ENCODE data around the gene ZACN. TPM values are rescaled to one million over a fixed set of nuclear protein-coding genes. Genes with fewer than 3 reads are reported as not detected.
"Not testable (repeated sequence)": the region's sequence is repeated elsewhere in the genome, so short reads cannot be mapped to it uniquely, and the experiment has no call there.

ZACN gene
- polyA plus RNA-seq, 1 experiment = 0.05 TPM

DNA sequence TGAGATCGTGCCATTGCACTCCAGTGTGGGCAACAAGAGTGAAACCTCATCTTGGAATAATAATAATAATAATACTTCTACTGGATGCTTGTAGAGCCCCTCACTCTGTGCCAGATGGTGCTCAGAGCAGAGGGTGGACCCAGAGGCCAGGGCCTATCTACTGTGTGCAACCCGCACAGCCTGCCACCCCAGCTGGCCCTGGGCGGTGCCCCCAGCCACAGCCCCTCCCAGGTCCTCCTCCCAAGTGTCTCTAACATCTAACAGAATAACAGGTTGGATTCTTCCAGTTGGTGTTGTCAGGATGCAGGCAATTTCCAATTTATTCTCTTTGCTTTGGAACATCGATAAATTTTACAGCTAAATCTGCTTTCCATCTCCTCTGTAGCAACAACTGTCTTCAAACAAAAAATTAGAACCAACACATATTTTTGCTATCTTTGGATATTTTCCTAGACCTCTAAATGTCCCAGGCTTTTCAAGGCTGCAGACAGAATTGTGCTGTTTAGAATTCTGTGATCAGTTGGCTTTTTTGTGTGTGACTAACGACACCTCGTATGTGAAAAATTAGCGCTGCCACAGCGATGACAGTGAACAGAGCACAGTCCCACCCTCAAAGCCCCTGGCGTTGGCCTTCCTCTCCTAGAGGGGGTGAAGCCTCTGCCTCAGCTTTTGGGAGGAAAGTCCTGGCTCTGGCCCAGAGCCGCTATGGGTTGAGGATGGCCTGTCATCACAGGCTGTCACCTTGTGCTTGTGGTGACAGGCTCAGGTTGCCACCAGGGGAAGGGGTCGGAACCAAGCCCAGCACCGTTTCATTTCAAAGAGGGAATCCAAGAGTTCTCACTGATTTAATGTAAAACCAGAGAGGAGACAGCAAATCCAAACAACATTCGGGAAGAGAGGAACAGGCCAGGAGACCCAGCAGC, 44.3 kb upstream of the ZACN start:
- ChIA-PET CTCF (interaction anchor here (0.6 to 7.8 kb wide), 2 partner anchors 21 to 245 kb away, joined by 3 to 49 read pairs; no protein-coding TSS in a partner anchor), POLR2A (no interaction called here)
- H3K4me3 ChIP-seq (ENCODE audit: low read depth, low read length) = no peak overlapping the region
- peaks cover 8% of the 10 kb centered on the region for H3K36me3 ChIP-seq (ENCODE audit: control insufficient read depth, insufficient read depth, low read length)
- DNase-seq (ENCODE audit: low read depth) = no peak
- no peaks in the 10 kb centered on the region for H3K27me3 ChIP-seq (ENCODE audit: control insufficient read depth, insufficient read depth, low read length)
- TF ChIP-seq, protein P1, sequence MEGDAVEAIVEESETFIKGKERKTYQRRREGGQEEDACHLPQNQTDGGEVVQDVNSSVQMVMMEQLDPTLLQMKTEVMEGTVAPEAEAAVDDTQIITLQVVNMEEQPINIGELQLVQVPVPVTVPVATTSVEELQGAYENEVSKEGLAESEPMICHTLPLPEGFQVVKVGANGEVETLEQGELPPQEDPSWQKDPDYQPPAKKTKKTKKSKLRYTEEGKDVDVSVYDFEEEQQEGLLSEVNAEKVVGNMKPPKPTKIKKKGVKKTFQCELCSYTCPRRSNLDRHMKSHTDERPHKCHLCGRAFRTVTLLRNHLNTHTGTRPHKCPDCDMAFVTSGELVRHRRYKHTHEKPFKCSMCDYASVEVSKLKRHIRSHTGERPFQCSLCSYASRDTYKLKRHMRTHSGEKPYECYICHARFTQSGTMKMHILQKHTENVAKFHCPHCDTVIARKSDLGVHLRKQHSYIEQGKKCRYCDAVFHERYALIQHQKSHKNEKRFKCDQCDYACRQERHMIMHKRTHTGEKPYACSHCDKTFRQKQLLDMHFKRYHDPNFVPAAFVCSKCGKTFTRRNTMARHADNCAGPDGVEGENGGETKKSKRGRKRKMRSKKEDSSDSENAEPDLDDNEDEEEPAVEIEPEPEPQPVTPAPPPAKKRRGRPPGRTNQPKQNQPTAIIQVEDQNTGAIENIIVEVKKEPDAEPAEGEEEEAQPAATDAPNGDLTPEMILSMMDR (IDR thresholded peaks at IDR 0.05; ENCODE audit: insufficient read depth, low read depth, low read length) = no peak

DNA sequence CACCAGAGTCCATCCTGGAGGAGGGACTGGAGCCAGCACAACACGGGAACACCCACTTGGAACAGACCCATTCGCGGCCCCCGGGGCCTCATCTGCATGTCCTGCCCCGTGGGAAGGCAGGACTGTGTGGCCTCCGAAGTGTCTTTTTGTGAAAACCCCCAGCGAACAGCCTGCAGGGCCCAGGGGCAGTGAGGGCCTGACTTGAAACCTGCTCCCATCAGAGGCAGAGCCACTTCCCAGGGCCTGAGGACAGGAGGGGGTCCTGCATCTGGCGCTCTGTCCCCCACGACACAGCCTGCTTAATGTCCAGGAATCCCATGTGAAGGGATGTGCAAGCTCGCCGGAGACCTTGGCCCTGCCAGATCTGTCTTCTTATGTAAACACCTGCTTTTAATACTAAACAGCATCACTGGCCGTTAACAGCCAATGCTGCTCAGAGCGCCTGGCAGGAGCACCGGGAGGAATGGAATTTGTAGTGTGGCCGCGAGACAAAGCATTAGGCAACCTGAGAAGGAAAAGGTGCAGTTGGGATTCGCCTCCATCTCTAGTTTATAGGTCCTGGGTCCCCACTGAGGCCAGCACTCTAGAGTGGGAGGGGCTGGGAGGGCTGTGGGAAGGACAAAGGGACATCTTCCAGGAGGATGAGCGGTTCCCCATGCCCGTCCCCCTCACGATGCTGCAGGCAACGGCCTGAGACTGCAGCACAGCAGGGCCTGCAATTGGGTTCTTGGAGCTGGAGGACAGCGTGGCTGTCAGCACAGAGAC, 42.3 kb upstream of the ZACN start:
- Histone ChIP-seq H3K36me3 (ENCODE audit: control insufficient read depth, insufficient read depth, low read length) (peaks cover 25% of the 10 kb centered on the region), H3K27me3 (ENCODE audit: control insufficient read depth, insufficient read depth, low read length) (no peaks in the 10 kb centered on the region), H3K4me3 (ENCODE audit: low read depth, low read length) (no peak overlapping the region)
- TF ChIP-seq, protein P1 (IDR thresholded peaks at IDR 0.05; ENCODE audit: insufficient read depth, low read depth, low read length) = no peak
- DNase-seq (ENCODE audit: low read depth) = no peak
- ChIA-PET POLR2A (no interaction called here), CTCF (interaction anchor here (1.6 to 7.8 kb wide), 2 partner anchors 23 to 131 kb away, joined by 3 to 49 read pairs; no protein-coding TSS in a partner anchor)

DNA sequence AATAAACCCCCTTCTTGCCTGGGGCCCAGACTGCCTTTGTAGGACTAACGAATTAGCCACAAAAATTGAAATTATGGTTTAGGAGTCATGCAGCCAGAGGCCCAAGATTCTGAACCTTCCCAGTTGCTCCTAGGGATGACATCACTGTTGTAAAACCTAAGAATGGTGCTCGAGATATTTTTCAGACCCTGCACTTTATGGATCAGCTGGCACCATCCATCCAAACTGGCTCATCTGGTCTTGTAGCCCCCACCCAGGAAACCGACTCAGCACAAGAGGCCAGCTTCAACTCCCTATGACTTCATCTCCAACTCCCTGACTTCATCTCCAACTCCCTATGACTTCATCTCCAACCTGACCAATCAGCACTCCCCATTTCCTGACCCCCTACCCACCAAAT, 40.9 kb upstream of the ZACN start:
- no peak for DNase-seq (ENCODE audit: low read depth)
- ChIA-PET CTCF (no interaction called here), POLR2A (no interaction called here)
- H3K27me3 ChIP-seq (ENCODE audit: control insufficient read depth, insufficient read depth, low read length) = no peaks in the 10 kb centered on the region
- H3K36me3 ChIP-seq (ENCODE audit: control insufficient read depth, insufficient read depth, low read length) = peaks cover 25% of the 10 kb centered on the region
- no peak overlapping the region for H3K4me3 ChIP-seq (ENCODE audit: low read depth, low read length)
- TF ChIP-seq, protein P1 (IDR thresholded peaks at IDR 0.05; ENCODE audit: insufficient read depth, low read depth, low read length) = no peak

DNA sequence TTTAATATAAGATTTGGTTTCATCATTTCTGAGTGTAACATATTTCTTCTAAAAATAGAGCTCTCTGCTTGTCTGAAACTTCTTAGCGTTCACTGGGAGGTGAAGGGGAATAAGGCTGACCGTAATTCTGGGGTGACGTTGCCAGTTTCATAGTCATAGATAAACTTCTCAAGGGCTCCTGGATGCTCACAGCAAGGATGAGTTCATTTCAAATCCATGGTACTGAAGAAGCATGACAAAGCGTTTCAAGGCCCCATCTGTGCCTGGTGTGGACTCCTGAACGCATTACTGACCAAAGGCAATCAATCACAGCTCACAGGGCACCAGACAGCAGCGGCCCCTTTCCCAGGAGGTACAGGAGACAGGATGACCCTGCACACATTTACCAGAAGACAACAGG, 39.9 kb upstream of the ZACN start:
- POLR2A ChIA-PET = no interaction called here
- no peak for DNase-seq (ENCODE audit: low read depth)
- TF ChIP-seq, protein P1 (IDR thresholded peaks at IDR 0.05; ENCODE audit: insufficient read depth, low read depth, low read length) = no peak
- no peak overlapping the region for H3K4me3 ChIP-seq (ENCODE audit: low read depth, low read length)
- H3K36me3 ChIP-seq (ENCODE audit: control insufficient read depth, insufficient read depth, low read length) = peaks cover 33% of the 10 kb centered on the region
- no peaks in the 10 kb centered on the region for H3K27me3 ChIP-seq (ENCODE audit: control insufficient read depth, insufficient read depth, low read length)
- CTCF ChIA-PET = interaction anchor here (0.6 kb wide), 1 partner anchor 1010 kb away, joined by 3 read pairs; no protein-coding TSS in a partner anchor

DNA sequence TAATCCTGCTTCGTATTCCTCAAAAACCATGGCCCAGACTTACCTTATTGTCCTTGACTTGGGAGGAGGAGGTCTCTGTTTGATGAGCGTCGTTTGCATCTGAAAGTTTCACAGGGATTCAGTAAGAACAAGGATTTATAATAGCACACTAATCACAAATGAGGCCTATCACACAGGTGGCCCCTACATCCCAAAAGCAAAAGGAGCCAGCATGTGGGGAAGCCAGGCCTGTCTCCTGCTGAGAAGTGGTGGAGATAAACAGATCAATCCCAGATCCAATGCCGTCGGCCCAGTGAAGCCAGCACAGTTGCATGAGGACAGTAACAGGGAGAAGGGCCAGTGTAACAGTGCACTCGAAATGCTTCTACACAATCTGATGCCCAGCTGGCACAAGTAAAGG, 38.6 kb upstream of the ZACN start:
- Histone ChIP-seq H3K4me3 (ENCODE audit: low read depth, low read length) (no peak overlapping the region), H3K27me3 (ENCODE audit: control insufficient read depth, insufficient read depth, low read length) (no peaks in the 10 kb centered on the region), H3K36me3 (ENCODE audit: control insufficient read depth, insufficient read depth, low read length) (peaks cover 40% of the 10 kb centered on the region)
- ChIA-PET CTCF (no interaction called here), POLR2A (interaction anchor here (0.6 to 0.7 kb wide), 2 partner anchors 25 to 249 kb away, joined by 3 read pairs; no protein-coding TSS in a partner anchor)
- DNase-seq (ENCODE audit: low read depth) = no peak
- TF ChIP-seq, protein P1 (IDR thresholded peaks at IDR 0.05; ENCODE audit: insufficient read depth, low read depth, low read length) = no peak

DNA sequence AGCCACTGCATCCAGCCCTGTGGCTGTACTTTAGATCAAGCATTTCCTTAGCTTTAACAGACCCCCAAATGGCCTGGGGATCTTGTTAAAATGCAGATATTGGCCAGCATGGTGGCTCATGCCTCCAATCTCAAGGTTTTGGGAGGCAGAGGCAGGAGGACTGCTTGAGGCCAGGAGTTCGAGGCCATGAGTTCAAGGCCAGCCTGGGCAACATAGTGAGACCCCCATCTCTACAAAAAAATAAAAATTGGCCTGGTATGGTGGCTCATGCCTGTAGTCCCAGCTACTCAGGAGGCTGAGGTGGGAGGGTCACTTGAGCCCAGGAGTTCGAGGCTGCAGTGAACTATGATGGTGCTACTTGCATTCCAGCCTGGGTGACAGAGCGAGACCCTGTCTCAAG, 36.1 kb upstream of the ZACN start:
- DNase-seq (ENCODE audit: low read depth); H3K4me3 ChIP-seq (ENCODE audit: low read depth, low read length); H3K27me3 ChIP-seq (ENCODE audit: control insufficient read depth, insufficient read depth, low read length); POLR2A ChIA-PET: not testable (repeated sequence)
- CTCF ChIA-PET = interaction anchor here (1.2 kb wide), 2 partner anchors 22 to 28 kb away, joined by 3 to 4 read pairs; no protein-coding TSS in a partner anchor
- H3K36me3 ChIP-seq (ENCODE audit: control insufficient read depth, insufficient read depth, low read length) = peaks cover 50% of the 10 kb centered on the region

DNA sequence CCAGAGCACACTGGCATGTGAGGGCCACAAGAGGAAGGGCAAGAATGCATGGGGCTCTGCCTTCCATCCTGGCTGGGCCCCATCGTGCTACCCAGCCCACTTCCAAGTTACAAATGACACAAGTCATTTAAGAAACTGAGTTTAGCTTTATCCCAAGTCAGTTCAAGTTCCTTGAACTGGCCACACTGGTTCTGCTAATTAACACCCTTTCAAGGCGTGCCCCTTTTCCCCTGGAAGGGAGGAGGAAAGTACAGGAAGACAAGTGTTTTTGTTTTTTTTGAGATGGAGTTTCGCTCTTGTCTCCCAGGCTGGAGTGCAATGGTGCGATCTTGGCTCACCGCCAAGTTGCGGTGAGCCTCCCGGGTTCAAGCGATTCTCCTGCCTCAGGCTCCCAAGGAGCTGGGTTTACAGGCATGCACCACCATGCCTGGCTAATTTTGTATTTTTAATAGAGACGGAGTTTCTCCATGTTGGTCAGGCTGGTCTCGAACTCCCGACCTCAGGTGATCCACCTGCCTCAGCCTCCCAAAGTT, 34.4 kb upstream of the ZACN start:
- DNase-seq (ENCODE audit: low read depth); POLR2A ChIA-PET; H3K4me3 ChIP-seq (ENCODE audit: low read depth, low read length); CTCF ChIA-PET; H3K27me3 ChIP-seq (ENCODE audit: control insufficient read depth, insufficient read depth, low read length): not testable (repeated sequence)
- peaks cover 47% of the 10 kb centered on the region for H3K36me3 ChIP-seq (ENCODE audit: control insufficient read depth, insufficient read depth, low read length)

Data from BJ (cell line).